NCI-H2227 treated with DMSO at 0.1 percent for 48 hours (cell line): ENCODE measurements around the gene ENKUR.
"Not testable (repeated sequence)": the region's sequence is repeated elsewhere in the genome, so short reads cannot be mapped to it uniquely, and the experiment has no call there.

Experiments used
- DNase-seq: peaks from one replicate; lab custom pipeline; 2025; lab: John Stamatoyannopoulos, UW

ENKUR gene

GRCh38 chr10:24973163-24973562 lies 42.8 kb downstream of the ENKUR start:
- no peak for DNase-seq

- no peak for DNase-seq
These were observed 44.6 kb downstream of the ENKUR start for GRCh38 chr10:24971374-24971773.

- DNase-seq, result no peak
These were observed 46.1 kb downstream of the ENKUR start for GRCh38 chr10:24969841-24970281.

- DNase-seq, result not testable (repeated sequence)
These were observed 47.0 kb downstream of the ENKUR start for GRCh38 chr10:24968951-24969350.

- no peak for DNase-seq
These were observed 47.6 kb downstream of the ENKUR start for GRCh38 chr10:24968349-24968748.

GRCh38 chr10:24966962-24967481 lies 48.9 kb downstream of the ENKUR start:
- DNase-seq, result no peak

GRCh38 chr10:24965051-24965450 lies 50.9 kb downstream of the ENKUR start:
- no peak for DNase-seq

- DNase-seq, result no peak
These were observed 52.4 kb downstream of the ENKUR start for GRCh38 chr10:24963521-24964041.

- no peak for DNase-seq
These were observed 53.0 kb downstream of the ENKUR start for GRCh38 chr10:24962995-24963394.

GRCh38 chr10:24961582-24961981 lies 54.4 kb downstream of the ENKUR start:
- no peak for DNase-seq

- DNase-seq, result no peak
These were observed 56.6 kb downstream of the ENKUR start for GRCh38 chr10:24959382-24959730.

GRCh38 chr10:24958721-24959381 lies 57.1 kb downstream of the ENKUR start:
- no peak for DNase-seq

- DNase-seq, result no peak
These were observed 57.8 kb downstream of the ENKUR start for GRCh38 chr10:24958091-24958720.

GRCh38 chr10:24957624-24958051 lies 58.3 kb downstream of the ENKUR start:
- DNase-seq, result not testable (repeated sequence)

- DNase-seq, result no peak
These were observed 62.3 kb downstream of the ENKUR start for GRCh38 chr10:24953675-24954074.

GRCh38 chr10:24952707-24953645 lies 63.0 kb downstream of the ENKUR start:
- DNase-seq, result peak; percentile 25

GRCh38 chr10:24952143-24952706 lies 63.7 kb downstream of the ENKUR start, which contains the start of gene PRTFDC1:
Gene PRTFDC1 (minus strand): TSS chr10:24952606. CDS start chr10:24952575, 31 bp downstream.
- peak; percentile 10 for DNase-seq

GRCh38 chr10:24951201-24952142 lies 64.5 kb downstream of the ENKUR start:
- DNase-seq, result peak; percentile 75

- DNase-seq, result no peak
These were observed 65.5 kb downstream of the ENKUR start for GRCh38 chr10:24950439-24950838.

GRCh38 chr10:24949616-24950015 lies 66.3 kb downstream of the ENKUR start:
- DNase-seq, result no peak
